ENCODE data around the gene WDR33.

WDR33 gene

DNA sequence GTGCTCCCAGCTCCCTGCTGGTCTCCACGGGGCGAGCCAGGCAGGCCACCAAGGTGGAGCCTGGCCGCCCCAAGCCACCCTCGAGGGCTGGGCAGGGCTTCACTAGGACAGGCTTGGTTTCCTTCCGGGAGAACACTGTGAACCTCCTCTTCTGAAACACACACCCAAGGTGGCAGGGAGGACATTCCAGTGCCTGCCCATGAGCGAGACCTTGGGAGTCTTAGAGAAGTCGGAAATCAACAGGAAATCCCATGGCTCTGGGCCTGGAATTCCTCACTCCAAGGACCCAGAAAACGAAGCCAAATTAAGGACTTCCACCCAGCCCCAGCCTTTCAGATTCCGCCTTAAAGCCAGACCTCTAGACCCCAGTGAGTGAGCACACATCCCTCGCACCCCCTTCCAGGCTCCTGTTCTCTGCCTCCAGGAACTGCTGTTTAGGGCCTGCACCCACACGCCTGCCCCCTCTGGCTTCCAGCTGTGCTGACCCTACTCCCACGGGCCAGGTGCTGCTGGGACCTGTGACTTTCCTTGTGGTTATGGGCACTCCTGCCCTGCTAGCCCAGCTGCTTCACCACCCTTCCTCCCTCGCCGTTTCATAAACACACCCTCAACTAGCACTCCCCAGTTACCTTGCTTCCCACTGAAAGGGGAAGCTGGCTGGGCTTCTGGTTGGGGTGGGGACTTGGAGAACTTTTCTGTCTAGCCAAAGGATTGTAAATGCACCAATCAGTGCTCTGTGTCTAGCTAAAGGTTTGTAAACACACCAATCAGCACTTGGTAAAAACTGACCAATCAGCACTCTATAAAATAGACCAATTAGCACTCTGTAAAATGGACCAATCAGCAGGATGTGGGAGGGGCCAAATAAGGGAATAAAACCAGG lies 151.3 kb downstream of the WDR33 start:
- Mint-ChIP-seq H3K4me3 (no peak overlapping the region), H3K36me3 (ENCODE audit: insufficient read depth) (no peaks in the 10 kb centered on the region), H3K4me1 (ENCODE audit: low read depth in 2 of 2) (peaks cover 0 to 6% of the 10 kb centered on the region in 2 donors), H3K27me3 (peaks cover 40 to 83% of the 10 kb centered on the region in 2 donors), H3K9me3 (no peaks in the 10 kb centered on the region), H3K27ac (no peak overlapping the region)
- no peak for ATAC-seq (replicated peaks)
- DNase-seq = no peak

DNA sequence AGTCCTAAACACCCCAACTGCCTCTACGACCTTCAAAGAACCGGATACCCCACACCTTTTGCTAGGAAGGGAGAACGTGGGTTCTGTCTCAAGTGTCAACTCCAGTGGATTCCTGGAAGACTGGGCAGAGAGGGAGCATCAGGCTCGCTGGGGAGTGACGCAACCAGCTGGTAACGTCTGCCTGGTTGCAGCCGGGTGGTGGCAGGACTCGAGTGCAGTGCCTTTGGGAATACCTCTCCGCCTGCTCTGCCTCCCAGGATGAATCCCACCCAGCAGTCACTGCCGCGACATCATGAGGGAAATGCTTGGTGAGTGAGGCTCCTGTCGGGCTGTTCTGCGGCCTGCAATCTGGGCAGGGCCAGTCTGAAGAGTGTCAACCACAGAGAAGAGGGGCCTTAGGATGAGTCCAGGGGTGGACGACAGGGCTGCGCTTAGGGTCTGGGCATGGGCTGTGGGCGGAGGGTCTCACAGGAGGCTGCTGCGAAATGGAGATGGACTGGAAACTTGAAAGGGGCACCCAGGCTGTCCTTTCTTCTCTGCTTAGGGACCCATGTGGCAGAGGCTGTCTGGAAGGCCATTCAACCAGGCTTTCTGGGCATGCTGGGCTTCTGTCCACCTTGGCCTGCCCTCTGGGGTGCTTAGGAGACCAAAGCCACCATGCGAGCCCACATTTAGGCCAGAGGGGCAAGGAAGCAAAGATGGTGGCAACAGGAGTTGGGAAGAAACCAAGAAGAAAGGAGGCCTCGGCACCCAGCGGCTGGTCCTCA lies 152.1 kb downstream of the WDR33 start:
- Mint-ChIP-seq H3K4me1 (ENCODE audit: low read depth in 2 of 2) (peaks cover 0 to 5% of the 10 kb centered on the region in 2 donors), H3K27me3 (peaks cover 36 to 83% of the 10 kb centered on the region in 2 donors), H3K27ac (peak overlapping the region in 1 of 2 donors; percentile 67), H3K9me3 (no peaks in the 10 kb centered on the region), H3K36me3 (ENCODE audit: insufficient read depth) (no peaks in the 10 kb centered on the region), H3K4me3 (no peak overlapping the region)
- ATAC-seq (replicated peaks) (no peak), DNase-seq (no peak)

DNA sequence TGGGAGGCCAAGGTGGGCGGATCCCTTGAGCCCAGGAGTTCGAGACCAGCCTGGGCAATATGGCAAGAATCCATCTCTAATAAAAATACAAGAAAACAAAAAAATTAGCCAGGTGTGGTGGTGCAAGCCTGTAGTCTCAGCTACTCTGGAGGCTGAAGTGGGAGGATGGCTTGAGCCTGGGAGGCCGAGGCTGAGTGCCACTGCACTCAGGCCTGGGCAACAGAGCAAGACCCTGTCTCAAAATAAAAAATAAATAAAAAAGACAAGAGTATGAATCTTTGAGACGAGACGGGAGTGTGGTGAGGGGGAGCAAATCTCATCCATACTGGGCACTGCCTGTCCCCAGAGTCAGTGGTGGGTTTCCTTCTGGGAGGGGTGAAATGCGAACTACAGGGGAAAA lies 152.8 kb downstream of the WDR33 start:
- Mint-ChIP-seq H3K4me1 (ENCODE audit: low read depth in 2 of 2) (peaks cover 0 to 3% of the 10 kb centered on the region in 2 donors), H3K9me3 (no peaks in the 10 kb centered on the region), H3K4me3 (no peak overlapping the region), H3K27me3 (peaks cover 36 to 83% of the 10 kb centered on the region in 2 donors), H3K27ac (peak overlapping the region in 1 of 2 donors; percentile 67), H3K36me3 (ENCODE audit: insufficient read depth) (no peaks in the 10 kb centered on the region)
- ATAC-seq (replicated peaks) (no peak), DNase-seq (no peak)

DNA sequence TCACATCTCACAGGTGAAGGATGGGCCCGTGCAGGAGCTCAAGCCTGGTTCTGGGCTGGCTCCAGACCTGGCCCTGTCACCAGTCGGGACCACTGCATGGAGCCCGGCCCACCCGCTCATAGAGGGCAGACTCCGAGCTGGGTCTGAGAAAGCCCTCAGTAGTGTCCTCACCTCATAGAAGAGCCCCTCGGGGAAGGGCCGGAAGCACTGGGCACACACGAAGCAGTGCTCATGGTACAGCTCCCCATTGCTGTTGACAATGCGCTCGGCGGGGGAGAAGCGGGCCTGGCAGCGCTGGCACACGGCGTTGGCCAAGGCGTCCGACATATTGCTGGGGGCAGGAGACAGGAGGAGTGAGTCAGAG lies 153.8 kb downstream of the WDR33 start:
- DNase-seq = no peak
- Mint-ChIP-seq H3K4me3 (no peak overlapping the region), H3K27me3 (peaks cover 37 to 83% of the 10 kb centered on the region in 2 donors)

DNA sequence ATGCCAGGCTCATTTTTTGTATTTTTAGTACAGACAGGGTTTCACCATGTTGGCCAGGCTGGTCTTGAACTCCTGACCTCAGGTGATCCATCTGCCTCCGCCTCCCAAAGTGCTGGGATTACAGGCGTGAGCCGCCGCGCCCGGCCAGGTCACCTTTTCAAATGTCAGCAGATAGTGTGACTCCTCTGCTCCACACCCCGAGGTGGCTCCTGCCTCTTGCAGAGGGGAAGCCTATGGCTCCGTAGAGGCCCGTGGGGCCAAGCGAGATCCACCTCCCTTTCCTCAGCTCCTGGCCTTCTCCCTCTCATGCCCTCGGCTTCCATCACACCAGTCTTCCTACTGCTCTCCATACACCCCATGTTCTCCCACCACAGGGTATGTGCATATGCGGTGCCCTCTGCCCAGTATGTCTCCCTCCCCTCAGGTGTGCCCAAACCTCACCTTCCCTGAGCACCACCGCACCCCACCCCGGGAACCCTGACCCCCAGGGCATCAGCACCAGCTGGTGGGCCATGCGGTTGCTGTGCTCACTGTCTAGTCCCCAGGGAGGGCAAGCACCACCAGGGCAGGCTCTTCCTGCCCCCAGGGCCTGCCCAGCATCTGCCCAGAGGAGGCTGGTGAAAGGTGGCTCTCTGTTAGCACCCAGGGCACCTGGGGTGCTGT lies 154.3 kb downstream of the WDR33 start:
- DNase-seq (no peak), ATAC-seq (replicated peaks) (no peak)
- Mint-ChIP-seq H3K36me3 (ENCODE audit: insufficient read depth) (peaks cover 2% of the 10 kb centered on the region), H3K27ac (no peak overlapping the region), H3K27me3 (peaks cover 32 to 78% of the 10 kb centered on the region in 2 donors), H3K4me3 (no peak overlapping the region), H3K9me3 (no peaks in the 10 kb centered on the region), H3K4me1 (ENCODE audit: low read depth in 2 of 2) (peaks cover 0 to 3% of the 10 kb centered on the region in 2 donors)

More for the DNA sequence above, 153.8 kb downstream of the WDR33 start:
- Mint-ChIP-seq H3K4me1 (ENCODE audit: low read depth in 2 of 2) (peaks cover 0 to 3% of the 10 kb centered on the region in 2 donors), H3K9me3 (no peaks in the 10 kb centered on the region), H3K27ac (no peak overlapping the region), H3K36me3 (ENCODE audit: insufficient read depth) (peaks cover 2% of the 10 kb centered on the region)
- no peak for ATAC-seq (replicated peaks)

DNA sequence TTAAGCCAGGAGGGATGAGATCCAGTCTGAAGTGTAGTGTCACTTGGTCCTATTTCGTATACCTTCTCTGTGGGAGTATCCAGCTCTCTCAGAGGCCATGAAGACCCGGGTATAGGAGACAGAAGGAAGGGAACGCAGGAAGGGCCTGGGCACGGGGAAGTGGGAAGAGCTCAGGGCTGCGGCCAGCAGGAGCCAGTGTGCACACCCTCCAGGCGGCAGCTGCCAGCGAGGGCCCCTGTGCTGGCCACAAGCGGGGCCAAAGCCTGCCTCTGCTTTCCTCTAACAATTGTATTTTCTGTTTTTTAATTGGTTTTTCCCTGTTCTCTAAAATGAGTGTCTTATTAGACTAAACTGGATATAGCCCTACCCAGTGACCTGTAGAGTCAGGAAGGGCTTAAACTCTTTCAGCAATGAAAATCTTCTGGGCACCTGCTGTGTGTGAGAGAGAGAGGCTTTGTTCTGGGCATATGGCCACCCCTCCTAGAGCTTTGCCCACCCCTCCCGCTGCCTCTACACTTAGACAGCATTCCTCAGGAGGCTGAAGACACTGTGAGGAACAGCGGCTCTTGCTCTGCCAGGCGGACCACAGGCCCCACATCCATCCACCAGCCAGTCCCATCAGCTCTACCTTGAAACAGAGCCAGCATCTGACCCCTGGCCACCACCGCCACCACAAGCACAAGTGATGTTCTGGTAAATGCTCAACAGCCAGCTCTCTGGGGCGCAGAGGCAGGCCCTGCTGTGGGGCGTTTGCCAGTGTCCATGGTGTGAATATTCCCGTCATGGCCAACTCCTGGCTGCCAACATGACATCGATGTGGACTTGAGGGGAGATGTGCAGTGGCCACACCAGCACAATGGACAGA lies 155.5 kb downstream of the WDR33 start:
- DNase-seq (no peak), ATAC-seq (replicated peaks) (no peak)
- no peak overlapping the region for H3K27ac Mint-ChIP-seq
- H3K4me1 Mint-ChIP-seq (ENCODE audit: low read depth in 2 of 2) = peaks cover 0 to 3% of the 10 kb centered on the region in 2 donors
- H3K36me3 Mint-ChIP-seq (ENCODE audit: insufficient read depth) = peaks cover 2% of the 10 kb centered on the region
- no peak overlapping the region for H3K4me3 Mint-ChIP-seq
- no peaks in the 10 kb centered on the region for H3K9me3 Mint-ChIP-seq
- peaks cover 25 to 75% of the 10 kb centered on the region in 2 donors for H3K27me3 Mint-ChIP-seq

DNA sequence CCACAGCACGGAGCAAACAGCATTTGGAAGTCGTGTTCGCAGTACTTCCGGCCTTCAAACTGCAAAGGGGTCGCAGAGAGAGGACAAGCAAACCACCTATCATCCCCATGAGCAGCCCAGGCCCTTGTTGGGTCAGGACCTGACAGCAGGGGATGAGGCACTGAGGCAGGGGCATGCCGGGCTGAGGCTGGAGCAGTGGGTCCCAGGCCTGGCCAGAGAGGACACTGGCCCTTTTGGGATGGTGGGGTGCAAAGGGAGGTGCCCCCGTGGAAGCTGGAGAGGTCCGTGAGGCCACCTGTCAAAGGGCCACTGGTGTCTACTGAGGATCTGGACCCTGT lies 156.2 kb downstream of the WDR33 start:
- Mint-ChIP-seq H3K4me3 (no peak overlapping the region), H3K4me1 (ENCODE audit: low read depth in 2 of 2) (peaks cover 0 to 1% of the 10 kb centered on the region in 2 donors), H3K27me3 (peaks cover 21 to 68% of the 10 kb centered on the region in 2 donors), H3K9me3 (no peaks in the 10 kb centered on the region), H3K36me3 (ENCODE audit: insufficient read depth) (peaks cover 2% of the 10 kb centered on the region), H3K27ac (no peak overlapping the region)
- ATAC-seq (replicated peaks) (no peak), DNase-seq (no peak)

DNA sequence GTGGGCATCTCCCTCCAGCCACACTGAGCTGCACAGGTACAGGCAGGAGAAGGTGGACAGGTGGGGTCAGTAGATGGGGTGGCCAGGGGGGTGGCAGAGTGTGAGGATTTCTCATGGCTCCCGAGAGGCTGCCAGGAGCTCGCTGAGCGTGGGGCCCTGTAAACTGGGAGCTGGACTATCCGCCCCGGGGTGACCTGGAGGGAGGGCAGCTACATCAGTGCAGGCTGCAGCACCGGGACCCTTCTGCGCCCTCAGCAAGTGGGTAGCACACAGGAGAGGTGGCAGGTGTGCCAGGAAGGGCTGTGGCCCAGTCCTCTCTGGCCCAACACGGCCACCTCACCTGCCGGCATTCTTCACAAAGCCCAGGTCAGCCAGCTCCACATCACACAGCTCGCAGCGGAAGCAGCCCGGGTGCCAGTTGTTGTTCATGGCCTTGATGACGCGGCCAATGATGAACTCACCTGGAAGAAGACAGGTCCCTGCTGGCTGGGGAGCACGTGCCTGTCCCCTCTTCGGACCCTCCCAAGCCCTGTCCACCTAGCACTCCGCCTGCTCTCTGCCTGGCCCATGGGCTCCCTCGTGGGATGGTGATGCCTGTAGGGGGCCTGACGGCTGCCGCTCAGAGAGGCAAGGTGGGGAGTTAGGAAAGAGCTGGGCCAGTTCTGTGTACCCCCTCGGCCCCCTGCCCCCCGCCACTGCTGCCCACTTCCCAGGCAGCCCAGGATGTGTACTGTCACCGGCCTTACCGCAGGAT lies 156.7 kb downstream of the WDR33 start:
- ATAC-seq (replicated peaks) (no peak), DNase-seq (no peak)
- Mint-ChIP-seq H3K4me3 (no peak overlapping the region), H3K27ac (no peak overlapping the region), H3K4me1 (ENCODE audit: low read depth in 2 of 2) (peaks cover 3 to 4% of the 10 kb centered on the region in 2 donors), H3K27me3 (peaks cover 17 to 67% of the 10 kb centered on the region in 2 donors), H3K36me3 (ENCODE audit: insufficient read depth) (peaks cover 2% of the 10 kb centered on the region), H3K9me3 (no peaks in the 10 kb centered on the region)

DNA sequence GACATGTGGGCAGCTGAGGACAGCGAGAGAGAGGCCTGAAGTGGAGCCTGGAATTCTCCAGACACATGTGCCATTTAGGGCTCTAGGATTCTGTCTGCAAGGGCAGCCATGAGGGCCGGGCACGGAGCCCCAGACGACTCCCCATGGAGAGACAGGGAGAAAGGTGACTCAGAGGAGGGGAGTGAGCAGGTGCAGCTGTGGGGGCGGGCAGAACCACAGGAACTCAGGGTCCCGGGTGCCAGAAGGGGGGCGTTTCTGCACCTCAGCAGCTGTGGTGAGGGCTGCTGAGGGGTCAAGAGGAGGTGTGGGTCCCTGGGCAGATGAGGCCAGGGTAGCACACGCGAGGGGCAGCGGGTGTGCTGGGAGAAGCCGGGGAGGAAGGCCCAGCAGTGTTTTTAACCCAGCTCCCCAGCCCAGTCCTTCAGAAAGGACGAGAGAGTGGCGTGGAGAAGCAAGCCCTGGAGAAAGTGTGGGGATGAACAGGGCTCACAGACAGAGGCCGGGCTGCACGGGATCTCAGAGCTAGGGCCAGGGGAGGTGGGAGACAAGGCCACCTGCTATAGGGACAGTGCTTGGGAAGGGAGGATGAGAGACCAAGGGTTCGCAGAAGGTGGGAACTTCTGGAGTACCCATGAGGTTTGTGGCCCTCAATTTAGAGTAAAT lies 157.4 kb downstream of the WDR33 start:
- Mint-ChIP-seq H3K4me1 (ENCODE audit: low read depth in 2 of 2) (peaks cover 5 to 7% of the 10 kb centered on the region in 2 donors), H3K9me3 (no peaks in the 10 kb centered on the region), H3K27me3 (peaks cover 17 to 61% of the 10 kb centered on the region in 2 donors), H3K4me3 (no peak overlapping the region), H3K27ac (no peak overlapping the region), H3K36me3 (ENCODE audit: insufficient read depth) (peaks cover 2% of the 10 kb centered on the region)
- no peak for DNase-seq
- ATAC-seq (replicated peaks) = no peak

DNA sequence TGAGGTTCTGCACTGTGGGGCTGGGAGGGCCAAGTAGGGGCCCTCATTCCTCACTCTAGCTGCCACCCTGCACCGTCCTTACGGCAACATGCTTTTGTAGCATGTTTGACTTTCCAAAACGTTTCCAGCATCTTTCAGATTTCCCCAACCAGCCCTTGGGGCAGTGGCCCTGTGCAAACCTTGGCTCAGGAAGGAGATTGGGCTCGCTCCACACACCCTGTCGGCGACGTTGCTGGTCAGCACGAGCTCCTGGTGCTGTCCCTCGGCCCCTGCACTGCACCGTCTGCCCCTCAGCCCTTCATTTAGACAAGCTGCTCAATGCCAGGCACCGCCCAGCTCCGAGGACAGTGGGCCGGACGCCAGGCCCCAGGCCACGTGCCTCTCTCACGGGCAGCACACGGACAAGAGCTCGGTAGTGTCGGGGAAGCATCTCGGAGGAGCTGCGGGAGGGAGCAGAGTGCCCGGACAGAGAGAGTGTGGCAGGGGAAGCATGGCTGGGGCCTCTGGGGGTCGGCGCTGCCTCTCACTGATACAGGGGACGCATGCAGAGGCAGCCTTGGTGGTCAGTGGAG lies 158.1 kb downstream of the WDR33 start:
- H3K4me1 Mint-ChIP-seq (ENCODE audit: low read depth in 2 of 2) = peaks cover 5 to 8% of the 10 kb centered on the region in 2 donors
- H3K27ac Mint-ChIP-seq = no peak overlapping the region
- no peak overlapping the region for H3K4me3 Mint-ChIP-seq
- peaks cover 2% of the 10 kb centered on the region for H3K36me3 Mint-ChIP-seq (ENCODE audit: insufficient read depth)
- H3K27me3 Mint-ChIP-seq = peaks cover 17 to 55% of the 10 kb centered on the region in 2 donors
- no peaks in the 10 kb centered on the region for H3K9me3 Mint-ChIP-seq
- DNase-seq (no peak), ATAC-seq (replicated peaks) (no peak)

DNA sequence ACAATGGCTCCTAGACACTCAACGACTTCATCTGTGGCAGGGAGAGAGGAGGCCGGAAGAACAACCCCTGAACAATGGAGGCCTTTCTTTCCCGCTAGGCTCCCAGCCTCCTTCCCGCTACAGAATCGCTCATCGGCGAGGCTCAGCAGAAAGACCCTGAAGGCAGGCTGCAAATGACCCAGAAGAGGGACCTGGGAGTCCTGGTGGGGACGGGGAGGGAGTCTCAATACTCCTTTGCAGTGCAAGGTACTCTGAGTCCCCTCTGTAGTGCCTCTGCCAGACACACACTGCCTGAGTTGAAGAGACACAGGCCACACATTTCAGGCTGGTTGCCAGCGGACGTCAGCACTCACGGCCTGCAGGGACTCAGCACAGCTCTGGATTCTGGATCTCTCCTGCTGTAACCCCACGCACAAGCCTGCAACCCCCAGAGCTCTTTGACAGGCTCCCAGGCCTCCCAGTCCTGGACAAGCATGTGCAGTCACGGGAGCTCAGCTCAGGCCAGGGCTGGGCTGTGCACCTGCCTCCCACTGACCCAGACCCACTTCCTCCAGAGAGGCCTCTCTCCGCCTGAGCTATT lies 158.9 kb downstream of the WDR33 start:
- peaks cover 5 to 8% of the 10 kb centered on the region in 2 donors for H3K4me1 Mint-ChIP-seq (ENCODE audit: low read depth in 2 of 2)
- DNase-seq (no peak), ATAC-seq (replicated peaks) (no peak)
- peaks cover 16 to 47% of the 10 kb centered on the region in 2 donors for H3K27me3 Mint-ChIP-seq
- H3K27ac Mint-ChIP-seq = no peak overlapping the region
- H3K9me3 Mint-ChIP-seq = no peaks in the 10 kb centered on the region
- H3K4me3 Mint-ChIP-seq = no peak overlapping the region
- H3K36me3 Mint-ChIP-seq (ENCODE audit: insufficient read depth) = peaks cover 2% of the 10 kb centered on the region

Data from effector memory CD8-positive, alpha-beta T cell (primary cell).